GM12873 (cell line): Measurements from ENCODE around the gene ANKRD39.

ENCODE experiments used
- CTCF ChIP-seq: IDR thresholded peaks from 2 replicates; pipeline ENCODE4 v1.5.1; 2012; ENCODE audit warnings: low read depth, mild to moderate bottlenecking, moderate library complexity, low read length, control low read depth; ENCODE audit not compliant: insufficient read depth; ENCODE audit errors: missing control alignments

Gene ANKRD39

GRCh38 chr2:96867756-96868554, 10.1 kb upstream of the ANKRD39 start:
- TF ChIP-seq CTCF: no peak

DNA sequence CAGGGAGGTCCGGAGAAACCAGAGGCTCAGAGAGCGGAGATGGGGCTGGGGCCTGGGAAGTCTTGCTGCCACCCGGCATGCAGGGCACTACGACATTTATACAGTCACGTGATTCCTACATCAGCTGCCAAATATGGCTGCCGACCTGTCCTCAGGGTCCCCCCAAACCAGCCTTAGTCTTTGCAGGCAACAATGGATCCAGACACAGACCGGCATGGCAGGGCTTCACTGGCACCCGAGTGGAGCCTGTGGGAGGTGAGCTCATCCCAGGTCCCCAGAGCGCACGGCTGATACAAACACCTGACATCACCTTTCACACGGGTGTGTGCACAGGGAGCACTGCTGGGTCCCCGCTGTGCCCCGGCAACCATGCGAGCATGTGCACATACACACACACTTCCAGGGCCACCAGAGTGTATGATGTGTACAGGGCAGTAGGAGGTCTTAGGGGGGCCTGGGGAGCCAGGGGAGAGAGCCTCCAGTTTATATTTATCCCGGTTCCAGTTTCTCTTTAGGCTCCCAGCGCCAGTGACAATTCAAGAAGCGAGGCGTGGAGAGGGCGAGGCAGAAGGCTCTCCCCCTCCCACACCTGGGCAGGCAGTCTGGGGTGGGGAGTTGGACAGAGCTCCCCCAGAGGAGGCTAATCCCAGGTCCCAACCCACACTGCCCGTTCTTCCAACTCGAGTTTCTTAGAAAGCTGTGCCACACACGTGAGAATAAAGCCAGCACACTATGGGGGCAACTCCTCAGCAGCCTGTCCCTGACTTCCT, 9.4 kb upstream of the ANKRD39 start:
- no peak for TF ChIP-seq CTCF

DNA sequence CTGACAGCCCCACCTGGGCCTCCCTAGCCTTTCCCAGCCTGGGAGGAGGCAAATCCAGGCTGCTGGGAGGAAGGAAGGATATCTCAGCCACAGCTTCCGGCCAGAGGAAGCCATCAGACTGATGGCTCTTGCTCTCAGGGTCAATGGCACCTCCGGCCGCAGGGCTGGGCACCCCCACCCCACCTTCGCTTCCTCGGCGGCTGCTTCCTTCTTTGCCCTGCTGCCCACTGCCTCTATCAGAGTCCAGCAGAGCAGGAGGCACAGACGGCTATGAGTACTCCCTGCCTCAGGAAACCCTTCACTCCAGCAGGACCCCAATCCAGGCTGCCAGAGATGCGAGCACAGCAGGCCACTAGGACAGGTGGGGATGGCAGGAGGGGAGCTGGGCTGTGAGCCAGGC, 8.8 kb upstream of the ANKRD39 start:
- no peak for TF ChIP-seq CTCF

DNA sequence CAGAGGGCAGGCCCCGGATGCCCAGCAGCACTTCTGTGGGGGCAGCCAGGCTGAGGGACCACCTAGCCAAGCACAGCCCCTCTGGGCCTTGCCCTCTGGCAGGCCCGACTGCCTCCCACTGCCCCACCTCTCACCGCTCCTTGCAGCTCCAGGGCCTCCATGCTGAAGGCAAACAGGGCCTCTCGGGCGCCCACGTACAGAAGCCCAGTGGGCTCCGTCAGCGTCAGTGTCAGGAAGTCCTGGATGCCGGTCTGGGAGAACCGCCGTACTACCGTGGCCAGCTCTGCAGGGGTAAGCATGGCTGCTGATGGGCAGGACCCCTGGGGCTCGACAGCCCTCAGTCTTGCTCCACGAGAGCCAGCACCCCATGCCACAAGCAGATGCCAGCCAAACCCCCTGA, 8.3 kb upstream of the ANKRD39 start:
- no peak for TF ChIP-seq CTCF

- TF ChIP-seq CTCF: no peak
Measured at GRCh38 chr2:96865654-96866053, 7.8 kb upstream of the ANKRD39 start.

DNA sequence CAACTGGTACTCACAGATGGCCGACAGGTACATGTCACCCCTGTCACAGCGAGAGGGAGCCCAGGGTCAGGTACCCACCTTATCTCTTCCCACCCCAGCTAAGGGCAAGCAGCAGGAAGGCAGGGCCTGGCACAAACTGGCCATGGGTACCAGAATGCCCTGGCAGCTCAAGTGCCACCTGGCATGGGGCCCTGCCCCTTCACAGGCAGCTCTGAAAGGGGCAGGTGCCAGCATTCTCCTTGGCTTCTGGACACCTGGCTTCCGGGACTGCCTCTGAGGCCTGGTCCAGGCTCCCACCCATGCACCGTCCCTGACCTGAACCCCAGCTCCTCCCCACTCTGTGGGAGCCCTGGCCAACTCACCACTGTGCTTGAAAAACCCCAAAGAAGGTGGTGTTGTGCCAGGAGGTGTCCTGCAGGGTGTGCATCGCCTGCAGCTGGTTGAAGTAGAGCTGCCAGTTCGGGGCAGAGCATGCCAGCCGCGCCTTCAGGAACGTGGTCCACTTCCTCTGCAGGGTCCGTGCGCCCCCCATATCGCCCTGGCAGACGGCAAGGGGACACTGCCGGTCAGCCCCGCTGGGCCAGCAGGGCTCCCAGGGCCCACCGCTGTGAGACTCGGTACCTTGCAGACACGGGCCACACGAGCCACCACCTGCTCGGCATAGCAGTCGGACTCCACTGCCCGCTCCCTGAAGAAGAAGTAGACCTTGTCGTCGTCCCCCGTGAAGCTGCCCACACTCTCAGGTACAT, 6.7 kb upstream of the ANKRD39 start:
- no peak for TF ChIP-seq CTCF
